ENCODE data around the gene CCBE1. TPM values are rescaled to one million over a fixed set of nuclear protein-coding genes. Genes with fewer than 3 reads are reported as not detected.

CCBE1 gene
- total RNA-seq, 2 experiments from 2014 or later = not detected

- no peak for TF ChIP-seq CTCF (IDR thresholded peaks at IDR 0.05)
- DNase-seq (no peak), ATAC-seq (no peak)
- H3K27ac Mint-ChIP-seq = no peak overlapping the region
- intact Hi-C loops (cut with micrococcal nuclease) = no loop called here
- POLR2A ChIA-PET = no interaction called here
- H3K36me3 Mint-ChIP-seq (ENCODE audit: low read depth) = no peaks in the 10 kb centered on the region
- H3K9me3 Mint-ChIP-seq = peaks cover 3% of the 10 kb centered on the region
- H3K4me1 Mint-ChIP-seq (ENCODE audit: low read depth) = no peaks in the 10 kb centered on the region
- CTCF ChIA-PET = no interaction called here
- H3K4me3 Mint-ChIP-seq = no peak overlapping the region
- H3K27me3 Mint-ChIP-seq = peaks cover 3% of the 10 kb centered on the region
Observed at GRCh38 chr18:59627414-59627813, 69.8 kb downstream of the CCBE1 start.

GRCh38 chr18:59624369-59624765, 72.9 kb downstream of the CCBE1 start:
- DNase-seq (no peak), ATAC-seq (no peak)
- POLR2A ChIA-PET = no interaction called here
- no peak for TF ChIP-seq CTCF (IDR thresholded peaks at IDR 0.05)
- Mint-ChIP-seq H3K27me3 (peaks cover 3% of the 10 kb centered on the region), H3K4me1 (ENCODE audit: low read depth) (no peaks in the 10 kb centered on the region), H3K9me3 (no peaks in the 10 kb centered on the region), H3K36me3 (ENCODE audit: low read depth) (no peaks in the 10 kb centered on the region), H3K4me3 (no peak overlapping the region), H3K27ac (no peak overlapping the region)
- CTCF ChIA-PET = no interaction called here
- intact Hi-C loops (cut with micrococcal nuclease) = no loop called here

GRCh38 chr18:59623456-59624368, 73.5 kb downstream of the CCBE1 start:
- DNase-seq (no peak), ATAC-seq (no peak)
- Mint-ChIP-seq H3K27me3 (no peaks in the 10 kb centered on the region), H3K9me3 (no peaks in the 10 kb centered on the region), H3K4me1 (ENCODE audit: low read depth) (no peaks in the 10 kb centered on the region), H3K4me3 (no peak overlapping the region), H3K27ac (no peak overlapping the region), H3K36me3 (ENCODE audit: low read depth) (no peaks in the 10 kb centered on the region)
- CTCF ChIA-PET = interaction anchor here (0.5 kb wide), 1 partner anchor 199 kb away, joined by 3 read pairs; no protein-coding TSS in a partner anchor
- no peak for TF ChIP-seq CTCF (IDR thresholded peaks at IDR 0.05)
- intact Hi-C loops (cut with micrococcal nuclease) = no loop called here
- POLR2A ChIA-PET = no interaction called here

DNA sequence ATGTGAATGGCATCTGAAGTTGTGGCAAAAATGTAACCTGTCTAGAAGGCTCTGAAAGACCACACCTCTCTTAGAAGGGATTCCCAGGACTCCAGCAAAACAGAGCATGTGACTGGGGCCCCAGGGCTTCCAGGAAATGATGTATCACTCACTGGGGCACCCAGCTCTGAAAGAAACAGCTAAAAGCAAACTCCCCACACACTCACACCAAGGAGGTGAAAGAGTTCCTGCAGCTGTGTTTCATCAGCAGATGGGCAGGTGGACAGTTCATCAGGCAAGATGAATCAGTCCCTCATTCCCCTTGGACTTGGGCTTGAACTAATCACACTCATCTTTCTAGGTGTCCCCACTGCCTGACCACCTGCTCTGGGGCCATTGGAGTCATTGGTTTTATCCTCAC, 76.2 kb downstream of the CCBE1 start:
- Mint-ChIP-seq H3K27ac (no peak overlapping the region), H3K27me3 (peaks cover 3% of the 10 kb centered on the region), H3K9me3 (no peaks in the 10 kb centered on the region), H3K36me3 (ENCODE audit: low read depth) (no peaks in the 10 kb centered on the region), H3K4me3 (no peak overlapping the region), H3K4me1 (ENCODE audit: low read depth) (no peaks in the 10 kb centered on the region)
- ATAC-seq = no peak
- no peak for TF ChIP-seq CTCF (IDR thresholded peaks at IDR 0.05)
- intact Hi-C loops (cut with micrococcal nuclease) = no loop called here
- ChIA-PET POLR2A (no interaction called here), CTCF (no interaction called here)
- peak; percentile 6 for DNase-seq

DNA sequence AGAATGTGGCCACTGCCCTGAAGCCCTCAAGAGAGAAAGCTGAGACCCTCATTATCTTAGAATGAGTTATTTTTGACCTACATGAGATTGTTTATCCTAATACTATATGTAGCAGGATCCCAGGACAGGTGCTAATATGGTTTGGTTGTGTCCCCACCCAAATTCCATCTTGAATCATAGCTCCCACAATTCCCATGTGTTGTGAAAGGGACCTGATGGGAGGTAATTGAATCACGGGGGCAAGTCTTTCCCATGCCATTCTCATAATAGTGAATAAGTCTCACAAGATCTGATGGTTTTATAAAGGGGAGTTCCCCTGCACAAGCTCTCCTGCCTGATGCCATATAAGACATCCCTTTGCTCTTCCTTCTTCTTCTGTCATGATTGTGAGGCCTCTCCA, 76.8 kb downstream of the CCBE1 start:
- no peak for TF ChIP-seq CTCF (IDR thresholded peaks at IDR 0.05)
- Mint-ChIP-seq H3K4me1 (ENCODE audit: low read depth) (no peaks in the 10 kb centered on the region), H3K36me3 (ENCODE audit: low read depth) (no peaks in the 10 kb centered on the region), H3K9me3 (no peaks in the 10 kb centered on the region), H3K4me3 (no peak overlapping the region), H3K27me3 (peaks cover 3% of the 10 kb centered on the region), H3K27ac (no peak overlapping the region)
- DNase-seq (no peak), ATAC-seq (no peak)
- ChIA-PET POLR2A (no interaction called here), CTCF (no interaction called here)
- intact Hi-C loops (cut with micrococcal nuclease) = no loop called here

All from activated CD8-positive, alpha-beta T cell treated with anti-CD3 and anti-CD28 coated beads for 36 hours (primary cell).